Hippocampal formation (tissue), 2 donors: ENCODE results near the gene PCBD2.
"Not testable (repeated sequence)": the region's sequence is repeated elsewhere in the genome, so short reads cannot be mapped to it uniquely, and the experiment has no call there.

ENCODE experiments used
- DNase-seq, 2 donors: peaks; one replicate each; lab custom pipeline; 2025; lab: John Stamatoyannopoulos, UW

PCBD2 gene

DNA sequence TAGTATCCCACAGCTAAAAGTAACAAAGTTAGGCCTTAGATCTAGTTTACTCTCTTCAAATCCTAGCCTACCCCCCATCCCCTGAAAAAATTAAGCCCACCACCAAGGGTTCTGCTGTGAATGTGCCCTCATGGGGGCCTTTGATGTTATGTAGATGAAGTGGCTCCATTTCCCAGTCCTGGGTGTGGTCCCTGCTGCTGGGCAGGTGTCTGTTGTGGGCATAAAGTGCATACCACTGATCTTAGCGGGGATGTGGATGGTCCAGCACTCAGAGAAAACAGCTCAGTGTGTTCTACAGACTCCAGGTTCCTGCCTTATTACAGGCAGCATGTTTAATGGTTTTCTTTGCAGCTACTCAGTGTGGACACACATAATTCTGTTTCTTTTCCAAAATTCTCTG is 1.9 kb downstream of the PCBD2 start:
- DNase-seq, result no peak

DNA sequence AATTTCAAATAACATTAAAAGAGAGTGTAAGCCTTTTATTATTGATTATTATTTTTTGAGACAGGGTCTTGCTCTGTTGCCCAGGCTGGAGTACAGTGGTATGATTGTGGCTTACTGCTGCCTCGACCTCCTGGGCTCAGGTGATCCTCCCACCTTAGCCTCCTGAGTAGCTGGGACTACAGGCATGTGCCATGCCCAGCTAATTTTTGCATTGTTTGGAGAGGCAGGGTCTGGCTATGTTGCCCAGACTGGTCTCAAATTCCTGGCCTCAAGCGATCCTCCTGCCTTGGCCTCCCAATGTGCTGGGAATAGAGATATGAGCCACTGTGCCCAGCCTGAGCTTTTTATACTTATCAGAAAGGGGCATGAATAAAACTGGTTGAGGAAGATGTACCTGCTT is 5.8 kb downstream of the PCBD2 start:
- not testable (repeated sequence) for DNase-seq

DNA sequence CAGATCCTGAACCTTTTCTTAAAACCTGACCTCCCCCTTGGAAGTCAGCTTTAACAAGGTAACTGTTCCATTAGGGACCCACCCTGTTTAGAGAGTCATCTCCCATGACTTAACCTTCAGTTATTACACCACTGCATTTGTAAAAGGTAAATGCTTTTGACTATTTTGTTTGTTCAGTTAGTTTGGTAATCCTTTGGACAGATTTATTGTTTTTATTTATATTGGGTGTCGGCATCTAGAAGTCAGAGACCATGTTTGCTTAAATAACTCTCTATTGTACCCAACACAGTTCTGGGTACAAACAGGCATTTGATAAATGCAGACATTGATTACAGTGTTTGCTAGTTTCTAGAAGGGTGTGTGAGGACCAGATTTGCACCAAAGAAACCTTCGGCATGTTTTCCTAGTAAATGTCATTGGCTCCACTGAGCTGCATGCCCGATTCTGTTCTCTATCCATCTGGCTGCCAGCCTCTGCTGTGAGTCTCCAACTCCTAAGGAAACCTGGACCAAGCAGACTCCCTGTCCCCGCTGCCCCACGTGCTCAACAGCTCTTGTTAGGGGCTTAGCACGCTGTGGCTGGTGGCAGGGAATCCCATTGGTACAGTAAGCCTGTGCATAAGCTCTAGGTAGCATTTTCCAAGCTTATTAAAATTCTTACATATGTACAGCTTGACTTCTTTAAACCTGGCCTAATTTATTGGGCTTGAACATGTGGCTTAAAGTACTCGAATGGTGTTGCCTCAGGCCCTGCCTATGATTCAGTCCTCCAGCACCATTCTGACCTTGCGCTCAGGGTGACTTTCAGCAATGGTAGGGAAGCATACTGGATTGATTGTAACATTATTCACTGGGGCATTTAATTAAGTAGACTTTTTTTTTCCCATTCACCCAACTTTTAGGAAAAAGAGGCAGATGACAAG is 6.6 kb downstream of the PCBD2 start:
- DNase-seq, result no peak

DNA sequence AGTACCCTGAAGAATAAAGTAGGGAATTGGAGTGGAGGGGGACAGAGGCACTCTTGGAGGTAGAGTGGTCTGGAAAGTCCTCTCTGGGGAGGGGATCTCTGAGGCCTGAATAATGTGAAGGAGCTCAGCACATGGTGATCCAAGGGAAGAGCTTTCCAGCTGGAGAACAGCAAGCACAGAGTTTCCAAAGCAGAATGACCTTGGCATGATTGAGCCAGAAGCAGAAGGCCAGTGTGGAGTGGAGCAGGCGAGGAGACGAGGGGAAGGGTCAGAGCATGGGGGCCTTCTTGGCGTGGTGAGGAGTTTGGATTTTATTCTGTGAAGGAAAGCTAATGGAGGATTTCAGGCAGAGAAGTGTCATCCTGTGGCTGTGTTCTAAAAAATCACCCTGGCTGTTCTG is 8.3 kb downstream of the PCBD2 start:
- DNase-seq, result no peak

DNA sequence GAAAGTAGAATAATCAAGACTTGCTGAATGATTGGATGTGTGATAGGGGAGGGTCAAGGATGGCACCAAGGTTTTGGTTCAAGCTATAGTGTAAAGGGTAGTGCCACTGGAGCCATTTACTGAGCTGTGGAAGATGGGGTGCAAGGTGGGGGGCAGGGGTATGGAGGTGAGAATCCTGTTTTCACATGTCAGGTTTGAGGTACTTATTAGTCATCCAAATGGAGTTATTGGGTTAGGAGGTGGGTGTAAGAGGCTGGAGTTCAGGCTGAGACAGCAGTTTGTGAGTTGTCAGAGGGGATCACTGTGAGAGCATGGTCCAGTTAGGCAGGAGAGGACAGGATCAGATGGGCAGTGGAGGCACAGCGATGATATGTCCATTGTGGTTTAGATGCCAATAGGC is 8.9 kb downstream of the PCBD2 start:
- no peak for DNase-seq

DNA sequence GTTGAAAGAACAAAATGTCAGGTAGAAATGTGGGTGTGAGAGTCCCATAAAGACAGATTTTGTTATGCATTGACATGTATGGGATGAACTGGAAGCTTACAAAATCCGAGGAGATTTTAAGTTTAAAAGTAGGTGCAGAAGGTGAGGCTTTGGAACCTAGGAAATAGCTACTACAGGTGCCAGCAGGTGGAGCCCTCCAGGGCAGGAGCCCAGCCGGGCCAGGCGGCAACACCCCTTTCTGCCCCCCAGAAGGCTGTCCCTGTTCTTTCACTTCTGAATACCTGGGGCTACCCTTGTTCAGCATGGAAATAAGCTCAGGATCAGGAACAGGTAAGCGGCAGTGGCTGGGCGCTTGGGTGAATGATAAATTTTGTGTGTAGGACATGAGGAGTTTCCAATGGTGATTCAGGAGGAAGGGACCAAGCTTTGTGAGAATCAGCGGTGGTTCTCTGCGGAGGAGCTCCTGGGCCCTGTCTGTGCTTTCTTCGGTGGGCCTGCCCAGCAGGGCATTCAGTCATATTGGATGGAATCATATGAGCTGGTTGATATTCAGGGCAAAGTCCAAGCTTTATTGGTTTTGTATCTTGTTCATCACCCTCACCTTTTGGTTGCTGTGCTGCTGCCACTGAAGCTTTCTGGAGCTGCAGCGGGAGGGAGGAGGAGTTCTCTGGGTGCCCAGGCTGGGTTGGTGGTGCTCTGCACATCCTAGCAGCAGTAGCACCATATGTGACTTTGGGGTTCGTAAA is 12.3 kb downstream of the PCBD2 start:
- DNase-seq, result no peak

DNA sequence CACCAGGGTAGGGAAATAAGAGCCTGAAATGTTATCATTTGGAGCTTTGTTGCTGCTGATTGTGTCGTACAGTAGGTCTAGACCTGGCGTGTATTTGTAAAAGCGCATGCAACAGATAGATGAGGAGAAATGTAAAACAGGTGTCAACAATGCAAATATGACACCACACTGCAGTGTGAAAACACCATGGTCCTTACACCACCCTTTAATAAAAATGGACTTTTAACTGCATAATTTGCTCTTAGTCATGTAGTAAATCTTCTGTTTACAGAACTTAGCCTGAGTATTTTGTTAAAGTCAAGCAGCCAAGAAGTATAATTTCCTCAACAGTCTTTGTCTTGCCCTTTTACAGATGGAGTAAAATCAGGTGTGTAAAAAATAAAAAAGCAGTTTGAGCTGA is 13.9 kb downstream of the PCBD2 start:
- no peak for DNase-seq

DNA sequence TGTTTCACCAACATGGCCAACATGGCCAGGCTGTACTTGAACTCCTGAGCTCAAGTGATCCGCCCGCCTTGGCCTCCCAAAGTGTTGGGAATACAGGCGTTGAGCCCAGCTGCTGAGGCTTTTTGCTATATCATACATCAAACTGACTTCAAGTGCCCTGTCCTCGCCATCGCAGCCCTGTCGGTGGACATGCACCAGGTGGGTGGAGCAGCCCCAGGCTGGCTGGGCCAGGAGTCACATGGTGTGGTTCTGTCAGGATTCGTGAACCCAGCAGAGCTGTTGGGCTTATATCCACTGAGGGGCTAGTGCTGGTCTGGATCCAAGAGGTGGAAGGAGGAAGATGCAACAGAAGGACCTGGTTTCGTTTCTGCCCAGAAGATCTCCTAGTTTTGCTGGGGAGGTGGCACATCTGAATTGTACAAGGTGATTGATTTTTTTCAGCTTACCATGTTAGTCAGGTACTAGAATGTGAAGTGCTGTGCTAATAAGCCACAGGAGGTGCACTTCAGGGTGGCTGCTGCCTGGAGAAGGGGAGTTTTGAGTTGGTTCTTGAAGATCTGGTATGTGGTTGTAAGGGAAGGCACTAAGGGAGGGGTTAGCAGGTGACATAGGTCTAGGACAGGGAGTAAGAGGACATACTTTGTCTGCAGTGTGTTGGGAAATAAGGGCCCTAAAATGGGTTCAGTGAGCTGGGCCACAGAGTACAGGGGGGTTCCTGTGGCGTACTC is 16.1 kb downstream of the PCBD2 start:
- no peak for DNase-seq

DNA sequence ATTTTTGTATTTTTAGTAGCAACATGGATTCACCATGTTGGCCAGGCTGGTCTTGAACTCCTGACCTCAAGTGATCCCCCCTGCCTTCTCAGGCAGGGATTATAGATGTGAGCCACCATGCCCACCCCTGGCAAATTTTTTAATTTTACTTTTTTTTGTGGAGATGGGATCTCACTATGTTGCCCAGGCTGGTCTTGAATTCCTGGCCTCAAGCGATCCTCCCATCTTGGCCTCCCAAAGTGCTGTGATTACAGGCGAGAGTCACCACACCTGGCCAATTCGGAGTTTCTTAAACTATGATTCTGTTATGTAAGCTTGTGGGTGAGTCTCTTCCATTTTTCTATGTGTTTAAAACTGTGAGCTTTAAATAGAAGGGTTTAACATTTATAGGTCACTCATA is 27.6 kb downstream of the PCBD2 start:
- no peak for DNase-seq

DNA sequence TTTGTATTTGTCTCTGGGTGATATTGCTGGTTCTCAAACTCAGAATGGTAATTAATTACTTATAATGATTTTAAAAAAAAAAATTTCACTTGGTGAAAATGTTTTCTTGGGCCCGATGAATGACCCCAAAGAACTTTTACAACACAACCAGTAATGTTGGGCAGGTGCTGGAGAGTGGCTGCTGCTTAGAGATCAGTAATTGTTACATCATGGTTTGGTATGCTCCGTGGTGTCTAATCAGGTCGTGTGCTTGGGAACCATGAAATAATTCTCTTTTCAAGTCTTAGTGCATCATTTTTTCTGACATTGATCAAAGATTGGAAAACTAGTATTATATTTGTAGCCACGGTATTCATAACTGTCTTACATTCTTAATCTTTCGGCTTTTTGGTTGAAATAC is 29.3 kb downstream of the PCBD2 start:
- no peak for DNase-seq

DNA sequence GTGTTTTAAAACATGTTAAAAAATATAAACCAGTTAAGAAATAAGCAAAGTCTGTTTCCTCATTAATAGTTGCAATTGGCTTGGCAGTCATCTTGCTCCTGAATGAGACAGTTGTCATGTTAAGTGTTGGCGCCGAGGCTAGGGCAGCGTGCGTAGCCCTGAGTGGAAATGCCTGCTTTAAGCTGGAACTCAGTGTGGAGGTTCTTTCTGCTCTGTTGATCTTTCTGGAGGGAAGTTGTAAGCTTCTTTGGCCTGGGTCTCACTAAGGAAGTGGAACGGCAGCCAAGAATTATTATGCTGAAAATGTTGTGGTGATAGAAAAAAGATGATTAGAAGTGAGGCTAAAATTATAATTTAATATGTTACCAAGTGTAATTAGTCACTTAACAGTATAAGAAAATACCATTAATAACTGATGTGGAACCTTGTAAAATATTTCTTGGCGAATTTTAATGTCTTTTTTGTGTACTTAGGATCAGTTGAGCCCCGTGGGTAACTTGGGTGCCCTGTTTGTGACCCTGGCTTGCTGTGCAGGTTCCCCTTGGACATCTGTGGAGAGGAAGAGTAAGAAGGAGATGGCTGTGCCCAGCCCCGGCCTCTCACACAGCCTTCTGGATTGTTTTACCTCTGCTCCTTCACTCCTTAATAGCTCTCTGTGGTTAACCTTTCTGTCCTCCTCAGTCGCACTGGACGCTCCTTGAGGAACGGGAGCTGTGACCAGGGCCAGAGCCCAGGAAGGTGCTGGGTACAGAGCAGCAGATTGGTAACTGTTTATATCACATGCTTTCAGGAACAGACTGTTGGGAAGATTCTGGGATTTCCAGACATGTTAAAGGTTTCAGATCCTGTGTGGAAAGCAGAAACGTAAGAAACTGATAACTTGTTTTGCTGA is 31.0 kb downstream of the PCBD2 start:
- no peak for DNase-seq

DNA sequence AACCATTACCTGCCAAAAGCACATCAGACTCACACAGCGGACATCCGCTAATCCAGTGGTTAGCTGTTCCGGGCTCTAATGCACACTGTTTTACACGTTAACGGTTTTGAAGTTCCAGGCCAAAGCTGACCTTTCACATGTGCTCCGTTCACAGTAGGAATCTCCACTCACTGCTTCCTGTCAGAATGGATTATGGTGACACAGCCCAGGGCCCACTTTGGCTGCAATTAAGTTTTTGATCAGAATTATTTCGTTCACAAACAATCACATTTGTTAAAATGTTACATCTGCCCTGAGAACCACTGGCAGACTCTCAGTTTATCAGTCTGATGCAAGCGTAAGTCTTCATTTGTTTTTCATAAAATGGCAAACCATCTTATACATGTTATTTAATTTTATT is 32.6 kb downstream of the PCBD2 start:
- no peak for DNase-seq

DNA sequence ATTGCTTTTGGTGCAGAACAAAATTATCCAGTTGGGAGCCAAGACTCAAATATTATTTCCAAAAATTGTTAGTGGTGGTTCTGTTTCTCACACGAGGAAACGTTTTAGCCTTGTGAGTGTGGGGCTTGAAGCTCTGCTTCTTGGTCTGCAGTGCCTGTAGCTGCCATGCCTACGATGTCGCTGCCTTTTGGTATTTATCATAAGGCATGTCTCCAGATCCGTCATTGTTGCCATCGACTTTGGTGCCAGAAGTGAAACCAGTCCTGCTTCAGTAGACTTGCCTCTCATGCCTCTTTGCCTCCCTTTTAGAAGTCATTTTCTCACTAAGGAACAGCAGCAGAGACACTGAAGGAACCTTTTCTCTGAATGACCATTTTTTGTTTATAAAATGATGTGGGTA is 33.1 kb downstream of the PCBD2 start:
- no peak for DNase-seq

DNA sequence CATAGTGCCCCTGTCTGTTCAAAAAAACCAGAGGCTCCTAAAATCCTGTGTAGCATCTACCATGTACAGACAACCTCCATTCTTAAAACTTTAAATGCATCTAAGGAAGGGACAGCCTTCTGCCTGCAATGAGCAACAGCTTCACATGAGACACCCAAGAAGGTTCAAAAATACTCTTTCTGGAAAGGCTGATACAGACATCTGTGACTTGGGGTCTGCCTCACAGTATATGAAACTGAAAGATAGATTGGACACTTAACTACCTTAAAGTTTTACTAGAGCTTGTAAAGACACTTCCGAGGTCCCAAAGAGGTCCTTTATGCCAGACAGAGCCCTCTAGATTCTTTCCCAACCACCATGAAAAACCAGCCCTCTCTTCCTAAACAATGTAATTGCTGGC is 34.6 kb downstream of the PCBD2 start:
- DNase-seq, result no peak

DNA sequence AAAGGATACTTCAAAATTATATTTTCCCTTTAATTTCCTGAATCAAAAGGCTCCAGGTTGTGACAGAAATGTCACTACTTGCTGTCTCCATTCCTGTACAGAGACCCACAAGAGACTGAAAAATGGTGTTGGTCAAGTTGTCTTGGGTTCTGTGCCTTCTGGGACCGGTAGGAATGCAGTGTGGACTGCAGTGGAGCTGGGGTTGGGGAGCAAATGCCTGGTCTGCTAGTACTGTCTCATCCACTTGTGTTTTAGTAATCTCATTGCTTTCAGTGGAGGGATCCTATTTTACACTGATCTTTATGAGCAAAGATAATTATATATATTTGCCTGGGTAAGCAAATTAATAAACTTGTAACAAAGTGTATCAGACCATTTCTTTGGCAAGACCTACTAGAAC is 38.6 kb downstream of the PCBD2 start:
- no peak for DNase-seq

DNA sequence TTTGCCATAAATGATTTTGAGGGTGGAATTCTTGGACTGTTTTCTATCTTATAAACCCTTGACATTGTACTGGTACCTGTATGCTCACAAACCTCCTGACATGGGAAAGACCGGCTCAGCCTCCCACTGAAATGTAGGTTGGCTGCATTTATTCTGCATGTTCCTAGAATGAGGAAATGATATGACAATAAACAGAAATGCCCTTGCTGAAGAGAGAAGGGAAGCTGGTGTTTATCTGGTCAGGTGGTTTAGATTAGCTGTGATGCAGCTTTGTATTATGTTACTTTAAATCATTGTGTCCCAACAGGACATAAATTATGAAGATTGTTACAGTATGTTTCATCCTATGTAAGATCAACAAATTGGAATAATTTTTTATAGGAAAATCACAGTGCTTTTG is 39.7 kb downstream of the PCBD2 start:
- no peak for DNase-seq

DNA sequence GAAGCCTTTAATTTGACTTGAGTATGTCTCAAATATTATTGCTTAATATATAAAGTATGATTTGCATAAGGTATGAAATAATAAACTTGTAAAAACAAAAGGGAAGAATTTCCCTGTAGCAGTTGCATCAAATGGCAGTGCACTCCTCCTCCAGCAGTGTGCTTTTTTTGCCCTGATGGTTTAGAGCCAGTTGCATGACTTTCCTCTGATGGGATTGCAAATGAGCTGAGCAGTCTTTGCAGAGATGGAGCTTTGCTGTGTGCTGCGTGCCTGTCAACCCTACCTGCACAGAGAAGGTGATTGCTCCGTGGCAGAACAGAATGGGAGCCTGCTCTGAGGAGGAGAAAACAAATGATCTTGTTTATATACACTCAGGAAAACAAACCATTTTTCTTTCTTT is 40.1 kb downstream of the PCBD2 start:
- DNase-seq, result no peak

DNA sequence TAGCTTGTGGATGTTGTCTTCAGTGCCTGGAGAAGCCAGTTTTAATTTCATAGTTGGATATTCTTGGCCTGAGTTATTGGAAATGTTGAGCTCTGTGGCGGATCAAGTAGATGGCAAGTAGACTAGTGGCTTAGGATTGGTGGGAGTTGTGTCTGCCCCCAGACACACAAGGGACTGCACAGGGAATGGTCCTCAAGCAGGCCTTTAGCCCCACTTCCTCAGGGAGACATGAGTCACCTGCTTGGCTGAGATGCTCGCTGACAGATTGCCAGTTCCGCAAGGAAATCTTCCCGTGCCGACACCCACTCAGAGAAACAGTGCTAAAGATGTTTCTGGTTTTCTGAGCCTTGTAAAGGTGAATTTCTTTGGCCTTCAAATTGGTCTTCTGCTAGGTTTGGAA is 44.0 kb downstream of the PCBD2 start:
- DNase-seq, result no peak

DNA sequence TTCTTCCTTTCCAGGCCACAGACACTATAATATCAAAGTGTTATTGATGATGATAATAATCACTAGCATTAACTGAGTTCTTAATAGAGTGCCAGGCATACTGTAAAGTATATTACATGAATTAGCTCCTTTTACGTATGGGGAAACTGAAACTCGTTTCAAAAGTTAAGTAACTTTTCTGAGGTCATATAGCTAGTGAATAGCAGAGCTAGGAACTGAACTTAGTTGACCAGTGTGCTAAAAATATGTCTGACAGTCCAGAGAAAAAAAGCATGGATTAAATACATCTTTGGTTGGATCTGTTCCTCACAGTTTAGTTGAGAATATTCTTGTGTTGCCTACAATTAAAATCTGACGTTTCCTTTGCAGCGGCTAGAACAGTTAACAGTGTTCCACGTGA is 44.4 kb downstream of the PCBD2 start:
- DNase-seq, result no peak

DNA sequence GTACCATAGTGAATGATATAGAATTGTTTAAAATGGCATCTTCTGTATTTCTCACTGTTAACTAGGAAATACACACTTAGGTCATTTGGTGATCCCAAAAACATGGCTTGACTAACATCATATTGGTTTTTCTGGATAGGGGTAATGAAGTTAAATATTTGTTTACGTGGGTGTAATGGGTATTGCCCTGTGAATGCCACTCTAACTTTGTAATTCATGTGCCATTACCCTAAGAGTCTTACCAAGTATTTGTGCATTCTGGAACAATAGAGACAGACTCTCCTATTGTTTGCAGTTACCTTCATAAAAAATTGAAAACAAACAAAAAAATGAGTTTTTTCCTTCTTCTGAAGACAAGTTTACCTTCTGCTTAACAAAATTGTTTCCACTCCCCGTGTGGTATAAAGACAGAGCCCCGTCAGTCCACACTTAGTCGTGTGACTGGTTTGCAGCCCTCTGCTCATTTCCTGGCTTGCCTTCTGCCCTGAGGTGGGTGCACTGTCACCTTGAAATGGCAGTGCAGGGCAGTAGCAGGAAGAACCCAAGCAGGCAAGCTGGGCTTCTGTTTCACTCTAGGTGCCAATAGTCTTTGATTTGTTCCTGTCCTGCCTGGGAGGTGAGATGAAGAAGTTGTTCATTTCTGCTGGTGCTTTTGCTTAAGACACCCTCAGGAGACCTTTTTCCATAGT is 53.1 kb downstream of the PCBD2 start:
- no peak for DNase-seq

DNA sequence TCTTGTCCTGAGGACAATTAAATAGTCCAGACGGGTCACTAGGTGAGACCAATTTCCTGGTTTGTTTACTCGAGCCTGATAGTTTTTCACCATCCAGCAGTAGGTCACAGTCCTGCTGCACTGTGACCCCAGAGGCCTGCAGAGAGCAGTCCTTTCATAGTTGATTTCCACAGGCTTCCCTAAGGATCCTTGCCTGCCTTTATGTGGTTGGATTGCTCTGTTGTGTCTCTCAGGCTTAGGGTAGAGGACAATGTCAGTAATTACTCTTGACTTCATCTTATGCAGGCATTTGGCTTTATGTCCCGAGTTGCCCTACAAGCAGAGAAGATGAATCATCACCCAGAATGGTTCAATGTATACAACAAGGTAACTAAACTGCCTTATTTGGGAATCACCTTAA is 53.8 kb downstream of the PCBD2 start:
- DNase-seq, result no peak
